Stimulated activated CD4-positive, alpha-beta T cell treated with anti-CD3 and anti-CD28 coated beads, Interleukin-4, amount 100 ng/mL, for 24 hours (primary cell): ENCODE measurements around the gene PLK5.
"Not testable (repeated sequence)": the region's sequence is repeated elsewhere in the genome, so short reads cannot be mapped to it uniquely, and the experiment has no call there.

Experiments used
- DNase-seq: peaks from one replicate; pipeline ENCODE4 v3.0.0-alpha.2; 2020

Gene PLK5

GRCh38 chr19:1526066-1526778 lies 2.3 kb downstream of the PLK5 start:
- DNase-seq: no peak

- DNase-seq: no peak
These were observed 3.2 kb downstream of the PLK5 start for GRCh38 chr19:1526979-1527649.

- DNase-seq: no peak
These were observed 3.9 kb downstream of the PLK5 start for GRCh38 chr19:1527650-1528309.

- DNase-seq: no peak
These were observed 4.9 kb downstream of the PLK5 start for GRCh38 chr19:1528596-1529429.

- no peak for DNase-seq
These were observed 5.5 kb downstream of the PLK5 start for GRCh38 chr19:1529430-1529816.

GRCh38 chr19:1530856-1531255 lies 7.0 kb downstream of the PLK5 start:
- not testable (repeated sequence) for DNase-seq

GRCh38 chr19:1531587-1531986 lies 7.7 kb downstream of the PLK5 start:
- DNase-seq: no peak

- DNase-seq: no peak
These were observed 8.1 kb downstream of the PLK5 start for GRCh38 chr19:1532003-1532402.

- no peak for DNase-seq
These were observed 9.8 kb downstream of the PLK5 start for GRCh38 chr19:1533510-1534150.

- no peak for DNase-seq
These were observed 11.1 kb downstream of the PLK5 start for GRCh38 chr19:1534972-1535371.

- not testable (repeated sequence) for DNase-seq
These were observed 11.8 kb downstream of the PLK5 start for GRCh38 chr19:1535699-1536098.

- no peak for DNase-seq
These were observed 15.1 kb downstream of the PLK5 start for GRCh38 chr19:1538978-1539377.

- DNase-seq: not testable (repeated sequence)
These were observed 15.9 kb downstream of the PLK5 start for GRCh38 chr19:1539749-1540148.

- DNase-seq: no peak
These were observed 16.6 kb downstream of the PLK5 start for GRCh38 chr19:1540365-1540925.

GRCh38 chr19:1549332-1549945 lies 25.6 kb downstream of the PLK5 start:
- no peak for DNase-seq

- no peak for DNase-seq
These were observed 27.5 kb downstream of the PLK5 start for GRCh38 chr19:1551068-1552040.

- DNase-seq: no peak
These were observed 29.5 kb downstream of the PLK5 start for GRCh38 chr19:1553415-1553814.

- DNase-seq: no peak
These were observed 31.1 kb downstream of the PLK5 start for GRCh38 chr19:1554968-1555367.

GRCh38 chr19:1555487-1556389 lies 31.9 kb downstream of the PLK5 start:
- no peak for DNase-seq
